K562 (cell line): Measurements from ENCODE around the gene GPR180. TPM values are rescaled to one million over a fixed set of nuclear protein-coding genes. Genes with fewer than 3 reads are reported as not detected.
A peak's percentile ranks its signal among the peaks of the same experiment; 100 is the strongest.

Experiments
- ATF2 ChIP-seq: sonication (generic); formaldehyde crosslinking; IDR thresholded peaks from 2 replicates; pipeline ENCODE4 v1.8.1; 2022; ENCODE audit warnings: missing genetic modification reagents
- C11orf30 ChIP-seq: fragments of 450-650 bp; IDR thresholded peaks from 2 replicates; pipeline ENCODE4 v1.6.1; 2016; ENCODE audit warnings: low read depth, mild to moderate bottlenecking
- CBX3 ChIP-seq, 2 experiments: IDR thresholded peaks; 1 replicate in 1 of 2; 2 replicates in 1 of 2; pipeline ENCODE4 v1.6.1; 2012; ENCODE audit warnings: inconsistent platforms in 2 of 2, low read length in 2 of 2, borderline replicate concordance in 1 of 2, control low read depth in 1 of 2
- E2F4 ChIP-seq: sonication (generic); formaldehyde crosslinking; IDR thresholded peaks from 2 replicates; pipeline ENCODE4 v1.8.0; 2022; ENCODE audit warnings: mild to moderate bottlenecking, low read depth, missing genetic modification reagents
- FIP1L1 ChIP-seq: fragments of 200-400 bp; formaldehyde crosslinking; IDR thresholded peaks from 2 replicates; pipeline ENCODE4 v1.6.1; 2018; ENCODE audit warnings: mild to moderate bottlenecking, low read depth, low read length; ENCODE audit not compliant: poor library complexity, severe bottlenecking
- FOSL1 ChIP-seq: fragments of 200-800 bp; sonication (Bioruptor generic); conservative IDR thresholded peaks from 2 replicates; pipeline ENCODE4 v1.6.1; 2016; ENCODE audit warnings: missing genetic modification characterization, missing compliant biosample characterization
- LCOR ChIP-seq: sonication (generic); formaldehyde crosslinking; IDR thresholded peaks from 2 replicates; pipeline ENCODE4 v1.8.0; 2022; ENCODE audit warnings: mild to moderate bottlenecking, missing genetic modification reagents
- MED1 ChIP-seq: sonication (generic); formaldehyde crosslinking; IDR thresholded peaks from 2 replicates; pipeline ENCODE4 v1.8.1; 2023; ENCODE audit warnings: missing genetic modification reagents, borderline replicate concordance
- MEIS2 ChIP-seq: fragments of 450-650 bp; IDR thresholded peaks from 2 replicates; pipeline ENCODE4 v1.6.1; 2014; ENCODE audit warnings: mild to moderate bottlenecking; ENCODE audit not compliant: partially characterized antibody
- NCOA4 ChIP-seq: fragments of 450-650 bp; IDR thresholded peaks from 2 replicates; pipeline ENCODE4 v1.6.1; 2018; ENCODE audit warnings: mild to moderate bottlenecking; ENCODE audit not compliant: partially characterized antibody
- PHF8 ChIP-seq: fragments of 200-600 bp; sonication (generic); IDR thresholded peaks from 2 replicates; pipeline ENCODE4 v1.6.1; 2012; ENCODE audit warnings: mixed run types, mild to moderate bottlenecking, inconsistent platforms, low read length, moderate library complexity, borderline replicate concordance
- RBM22 ChIP-seq: fragments of 200-400 bp; formaldehyde crosslinking; IDR thresholded peaks from 2 replicates; pipeline ENCODE4 v1.6.1; 2018; ENCODE audit warnings: low read length, low read depth; ENCODE audit not compliant: poor library complexity, severe bottlenecking
- RBM25 ChIP-seq: fragments of 200-400 bp; formaldehyde crosslinking; IDR thresholded peaks from 2 replicates; pipeline ENCODE4 v1.6.1; 2018; ENCODE audit warnings: low read length, low read depth, moderate library complexity; ENCODE audit not compliant: severe bottlenecking
- RNF219 ChIP-seq: fragments of 250-450 bp; sonication (Bioruptor Pico); IDR thresholded peaks from 2 replicates; pipeline ENCODE4 v1.5.0; 2022; ENCODE audit warnings: mild to moderate bottlenecking
- SAP30 ChIP-seq: fragments of 200-600 bp; sonication (generic); IDR thresholded peaks from 2 replicates; pipeline ENCODE4 v1.6.1; 2012; ENCODE audit warnings: borderline replicate concordance, low read depth, mild to moderate bottlenecking, moderate library complexity, low read length, control low read depth, inconsistent platforms; ENCODE audit not compliant: insufficient read depth, poor library complexity, severe bottlenecking
- SRF ChIP-seq, 2 experiments: fragments of 250-450, 450-650 bp in 1 of 2; sonication (Bioruptor Pico) in 1 of 2; sonication (generic) in 1 of 2; formaldehyde crosslinking; IDR thresholded peaks; 2 replicates each; pipeline versions ENCODE4 v1.5.0 to v1.5.1; 2020 to 2022; ENCODE audit warnings: mild to moderate bottlenecking in 1 of 2, missing genetic modification reagents in 1 of 2
- ZBTB8A ChIP-seq: fragments of 450-650 bp; IDR thresholded peaks from 2 replicates; pipeline ENCODE4 v1.6.1; 2018; ENCODE audit warnings: mild to moderate bottlenecking, moderate library complexity; ENCODE audit not compliant: partially characterized antibody
- ZFP30 ChIP-seq: fragments of 250-450 bp; sonication (Bioruptor Pico); IDR thresholded peaks from 2 replicates; pipeline ENCODE4 v1.8.0; 2022; ENCODE audit warnings: moderate library complexity, mild to moderate bottlenecking, inconsistent platforms, borderline replicate concordance
- ZFPM2 ChIP-seq: fragments of 250-450 bp; sonication (Bioruptor Pico); IDR thresholded peaks from 2 replicates; pipeline ENCODE4 v1.5.1; 2022; ENCODE audit warnings: mild to moderate bottlenecking
- polyA plus RNA-seq, 8 experiments: library from polyadenylated mRNA; depleted of rRNA in 4 of 8; stranded (reverse) in 5 of 8; unstranded in 3 of 8; fragments of >200 nt; fragmentation: Nextera tagmentation in 2 of 8; fragmentation: Illumina TruSeq in 1 of 8; extraction: Ambion mirVana in 2 of 8; extraction: Trizol in 1 of 8; gene quantifications; 2 replicates each; pipeline versions ENCODE4 v1.2.1 to v1.2.3, GENCODE V29; 2011 to 2014; ENCODE audit warnings: inconsistent platforms in 1 of 8, missing spikeins in 1 of 8
- total RNA-seq, 7 experiments: library from RNA; depleted of rRNA in 6 of 7; stranded (reverse); fragments of >200 nt in 6 of 7; fragmentation: Illumina TruSeq in 2 of 7; extraction: Trizol in 2 of 7; gene quantifications; 2 replicates each; pipeline versions ENCODE4 v1.2.1 to v1.2.3, GENCODE V29; 2011 to 2021; ENCODE audit warnings: low replicate concordance in 1 of 7

GPR180 gene
- total and polyA plus RNA-seq, 9 of the 15 experiments (the other 6 are each of a cell fraction or from before 2014, with no cell fraction given) = 0.77 to 4.1 (median 1.8) TPM

- TF ChIP-seq E2F4 (CRISPR knock-in tag) (peak; percentile 47; the same call in 1 of the 2 replicates), C11orf30 (no peak), RBM25 (peak; percentile 86), RBM22 (peak; percentile 45), MEIS2 (peak; percentile 62), NCOA4 (no peak), LCOR (0 out of 2 replicates have a peak, but pooled peaks have one; percentile 71), ZFPM2 (CRISPR knock-in tag) (no peak), ZFP30 (CRISPR knock-in tag) (no peak), CBX3 (IDR thresholded peaks at IDR 0.05; ENCODE audit: borderline replicate concordance in 1 of 2, low read length in 2 of 2) (peak in 1 of 2 experiments; percentile 67; a peak in 2 of 3 replicates), FOSL1 (tag) (no peak), MED1 (no peak), FIP1L1 (no peak), ZBTB8A (no peak), PHF8 (peak; percentile 82; the same call in 1 of the 2 replicates), SAP30 (no peak), ATF2 (CRISPR knock-in tag) (no peak), RNF219 (CRISPR knock-in tag) (no peak), SRF (CRISPR knock-in tag; IDR thresholded peaks at IDR 0.05) (peak in 1 of 2 experiments; percentile 27; a peak in 1 of 4 replicates)
Measured at GRCh38 chr13:94601446-94602431, at the start of gene GPR180 (continued).
